ENCODE data around the gene AFMID. TPM values are rescaled to one million over a fixed set of nuclear protein-coding genes. Genes with fewer than 3 reads are reported as not detected.

The AFMID gene
- total and polyA plus RNA-seq, 2 experiments from 2014 or later, result 38.0 to 47.5 TPM

- TF ChIP-seq EZH2phosphoT487 (IDR thresholded peaks at IDR 0.05; ENCODE audit: unreplicated experiment), result no peak
- no peak for DNase-seq (ENCODE audit: low spot score)
- H3K4me3 Mint-ChIP-seq, result no peak overlapping the region
- Histone ChIP-seq H3K4me2 (no peak overlapping the region), H3K4me1 (ENCODE audit: insufficient read depth) (no peaks in the 10 kb centered on the region), H3K36me3 (ENCODE audit: insufficient read depth) (no peaks in the 10 kb centered on the region), H3F3A (replicated peaks; ENCODE audit: low read depth) (no peaks in the 10 kb centered on the region), H3K79me2 (replicated peaks; ENCODE audit: insufficient read depth) (no peaks in the 10 kb centered on the region), H2AFZ (no peak overlapping the region), H3K9me2 (ENCODE audit: insufficient read depth) (no peaks in the 10 kb centered on the region), H4K20me1 (replicated peaks; ENCODE audit: insufficient read depth) (no peaks in the 10 kb centered on the region), H3K4me3 (no peak overlapping the region), H3K27me3 (ENCODE audit: insufficient read depth) (no peaks in the 10 kb centered on the region), H3K27ac (ENCODE audit: low read depth) (no peak overlapping the region)
- ATAC-seq, result peak; percentile 8; the same call in 2 of the 3 replicates
- H3K27ac Mint-ChIP-seq, result no peak overlapping the region
- H3K9me3 Mint-ChIP-seq, result no peaks in the 10 kb centered on the region
- peaks cover 18% of the 10 kb centered on the region for H3K27me3 Mint-ChIP-seq (ENCODE audit: insufficient read depth, low read depth, poor library complexity)
- no peaks in the 10 kb centered on the region for H3K36me3 Mint-ChIP-seq (ENCODE audit: low read depth)
- peaks cover 4% of the 10 kb centered on the region; the same call in 1 of the 3 replicates for H3K4me1 Mint-ChIP-seq
Observed at GRCh38 chr17:78238823-78239488, 51.8 kb downstream of the AFMID start.

DNA sequence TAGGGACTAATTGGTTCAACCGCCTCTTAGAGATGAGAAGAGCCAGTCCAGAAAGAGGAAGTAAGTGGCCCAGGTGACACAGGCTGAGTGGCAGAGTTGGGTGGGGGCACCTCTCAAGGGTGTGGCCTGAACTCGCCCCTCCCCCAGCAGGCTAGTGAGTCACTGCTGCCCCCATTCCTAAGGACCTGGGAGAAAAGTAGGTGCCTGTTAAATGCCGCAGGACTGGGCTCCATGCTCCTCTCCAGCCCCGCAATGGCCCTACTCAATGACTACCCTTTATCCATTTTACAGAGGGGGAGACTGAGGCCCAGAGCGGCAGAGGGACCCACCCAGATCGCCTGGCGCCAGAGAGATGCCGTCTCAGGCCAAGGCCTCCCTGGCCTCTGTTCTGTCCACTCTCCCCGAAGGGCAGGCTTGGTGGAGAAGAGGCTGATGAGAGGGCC is 52.3 kb downstream of the AFMID start:
- no peaks in the 10 kb centered on the region for H4K20me1 ChIP-seq (replicated peaks; ENCODE audit: insufficient read depth)
- no peak overlapping the region for H3K27ac Mint-ChIP-seq
- no peaks in the 10 kb centered on the region for H3K27me3 ChIP-seq (ENCODE audit: insufficient read depth)
- H3K27me3 Mint-ChIP-seq (ENCODE audit: insufficient read depth, low read depth, poor library complexity), result peaks cover 18% of the 10 kb centered on the region
- H3K36me3 Mint-ChIP-seq (ENCODE audit: low read depth), result no peaks in the 10 kb centered on the region
- H3K9me3 Mint-ChIP-seq, result no peaks in the 10 kb centered on the region; the same call in 2 of the 3 replicates
- no peaks in the 10 kb centered on the region for H3K36me3 ChIP-seq (ENCODE audit: insufficient read depth)
- DNase-seq (ENCODE audit: low spot score) (no peak), ATAC-seq (no peak)
- peaks cover 4% of the 10 kb centered on the region; the same call in 1 of the 3 replicates for H3K4me1 Mint-ChIP-seq
- no peak overlapping the region for H3K4me2 ChIP-seq
- H3K9me2 ChIP-seq (ENCODE audit: insufficient read depth), result no peaks in the 10 kb centered on the region
- H3K27ac ChIP-seq (ENCODE audit: low read depth), result no peak overlapping the region
- H3K4me1 ChIP-seq (ENCODE audit: insufficient read depth), result no peaks in the 10 kb centered on the region
- H2AFZ ChIP-seq, result 0 out of 2 replicates have a peak overlapping the region, but pooled peaks have one; percentile 47
- no peaks in the 10 kb centered on the region for H3F3A ChIP-seq (replicated peaks; ENCODE audit: low read depth)
- no peak overlapping the region for H3K4me3 ChIP-seq
- H3K4me3 Mint-ChIP-seq, result no peak overlapping the region
- TF ChIP-seq ZNF462 (CRISPR knock-in tag; IDR thresholded peaks at IDR 0.05) (no peak), CREB1 (CRISPR knock-in tag; IDR thresholded peaks at IDR 0.05; ENCODE audit: low read depth) (no peak), EZH2 (IDR thresholded peaks at IDR 0.05; ENCODE audit: low read depth, unreplicated experiment) (no peak), EZH2phosphoT487 (IDR thresholded peaks at IDR 0.05; ENCODE audit: unreplicated experiment) (no peak)
- H3K79me2 ChIP-seq (replicated peaks; ENCODE audit: insufficient read depth), result no peaks in the 10 kb centered on the region
